HepG2 (cell line): ENCODE measurements around the gene SLC4A2. TPM values are rescaled to one million over a fixed set of nuclear protein-coding genes. Genes with fewer than 3 reads are reported as not detected.

Experiments used
- ATAC-seq: fragments of 200-7000 bp; cut with Tn5 transposase; 3 replicates; pipeline ENCODE4 v1.9.1; 2020; ENCODE audit warnings: mild to moderate bottlenecking, moderate library complexity
- BruUV-seq: library from RNA; stranded (reverse); fragments of 400-500 nt; replicated peaks from 2 replicates; lab custom pipeline; 2021; lab: Mats Ljungman, UMichigan
- CTCF ChIA-PET: fragments of 300-600 bp; formaldehyde crosslinking; extraction: SDS; loops from one replicate; lab custom pipeline; 2021; ENCODE audit warnings: low total read pairs, inconsistent platforms, low intra/inter-chr PET ratio; lab: Yijun Ruan, JAX
- POLR2A ChIA-PET: fragments of 350-600 bp; sonication (Branson Sonifier 250); formaldehyde crosslinking; loops from one replicate; lab custom pipeline; 2020; ENCODE audit warnings: antibody characterized with exemption, inconsistent platforms; lab: Yijun Ruan, JAX
- DNase-seq: peaks from one replicate; pipeline ENCODE4 v3.0.0-alpha.2; 2015; ENCODE audit warnings: low spot score
- FAIRE-seq: peaks from 3 replicates; lab custom pipeline; 2011; peaks lifted over from hg19 to GRCh38; lab: Jason Lieb, UNC
- H2AFZ ChIP-seq: one replicate; pipeline ENCODE4 v1.6.1; 2011; ENCODE audit warnings: low read length, inconsistent platforms
- H3K27ac ChIP-seq: fragments of 300-600 bp; 3 replicates; pipeline ENCODE4 v1.8.0; 2011; ENCODE audit warnings: mixed run types, mild to moderate bottlenecking, mixed read lengths, low read length, inconsistent platforms; ENCODE audit not compliant: insufficient read depth; ENCODE audit errors: extremely low read length
- H3K27me3 ChIP-seq, 2 experiments: fragments of 200-600 bp in 1 of 2; 2 replicates in 1 of 2; 3 replicates in 1 of 2; pipeline versions ENCODE4 v1.6.0 to v1.8.0; 2011; ENCODE audit warnings: low read length in 2 of 2, mild to moderate bottlenecking in 2 of 2, moderate library complexity in 2 of 2, inconsistent platforms in 1 of 2; ENCODE audit not compliant: insufficient read depth in 2 of 2, control insufficient read depth in 1 of 2
- H3K36me3 ChIP-seq, 2 experiments: fragments of 200-600 bp in 1 of 2; replicated peaks in 1 of 2; 2 replicates in 1 of 2; 3 replicates in 1 of 2; pipeline versions ENCODE4 v1.5.1 to v1.8.0; 2011; ENCODE audit warnings: low read length in 2 of 2, inconsistent platforms in 1 of 2; ENCODE audit not compliant: insufficient read depth in 2 of 2, control insufficient read depth in 1 of 2
- H3K4me1 ChIP-seq: 2 replicates; pipeline ENCODE4 v1.5.1; 2012; ENCODE audit warnings: low read length, inconsistent platforms; ENCODE audit not compliant: insufficient read depth
- H3K4me2 ChIP-seq: 2 replicates; pipeline ENCODE4 v1.6.0; 2011; ENCODE audit warnings: low read depth, low read length, inconsistent platforms
- H3K4me3 ChIP-seq, 3 experiments: fragments of 200-600 bp in 1 of 3; sonication (generic), shearing (Covaris generic) in 1 of 3; replicated peaks in 1 of 3; 2 replicates each; pipeline ENCODE4 v1.5.1; 2011 to 2016; ENCODE audit warnings: low read length in 3 of 3, inconsistent platforms in 2 of 3, low read depth in 2 of 3, mild to moderate bottlenecking in 2 of 3, control low read depth in 1 of 3, mixed read lengths in 1 of 3; ENCODE audit not compliant: insufficient read depth in 1 of 3
- H3K79me2 ChIP-seq: one replicate; pipeline ENCODE4 v1.6.1; 2011; ENCODE audit warnings: low read length, inconsistent platforms; ENCODE audit not compliant: insufficient read depth
- H3K9ac ChIP-seq: 2 replicates; pipeline ENCODE4 v1.6.0; 2011; ENCODE audit warnings: mild to moderate bottlenecking, low read depth, low read length, inconsistent platforms; ENCODE audit not compliant: insufficient read depth
- H3K9me3 ChIP-seq: 2 replicates; pipeline ENCODE4 v1.5.1; 2012; ENCODE audit warnings: mild to moderate bottlenecking, low read length
- H4K20me1 ChIP-seq: 2 replicates; pipeline ENCODE4 v1.6.0; 2011; ENCODE audit warnings: inconsistent platforms, mild to moderate bottlenecking, low read length, moderate library complexity; ENCODE audit not compliant: insufficient read depth
- EED ChIP-seq: sonication (generic); formaldehyde crosslinking; IDR thresholded peaks from 2 replicates; pipeline ENCODE4 v1.5.0; 2020; ENCODE audit warnings: mild to moderate bottlenecking, missing genetic modification reagents
- GATAD1 ChIP-seq: IDR thresholded peaks from 2 replicates; pipeline ENCODE4 v1.6.1; 2016; ENCODE audit warnings: missing genetic modification reagents, missing compliant biosample characterization
- PPARG ChIP-seq: conservative IDR thresholded peaks from 2 replicates; pipeline ENCODE4 v1.6.1; 2016; ENCODE audit warnings: missing biosample characterization, missing genetic modification reagents
- SAP130 ChIP-seq: IDR thresholded peaks from 2 replicates; pipeline ENCODE4 v1.6.1; 2016; ENCODE audit warnings: low read depth
- TARDBP ChIP-seq: sonication (generic); formaldehyde crosslinking; IDR thresholded peaks from 2 replicates; pipeline ENCODE4 v1.8.0; 2022; ENCODE audit warnings: mild to moderate bottlenecking, missing genetic modification reagents
- UBTF ChIP-seq: sonication (generic); formaldehyde crosslinking; IDR thresholded peaks from 2 replicates; pipeline ENCODE4 v1.4.0; 2020; ENCODE audit warnings: mild to moderate bottlenecking, missing genetic modification reagents
- ZBTB43 ChIP-seq: sonication (generic); formaldehyde crosslinking; conservative IDR thresholded peaks from 2 replicates; pipeline ENCODE4 v1.4.0; 2020; ENCODE audit warnings: missing genetic modification reagents
- ZFX ChIP-seq: sonication (generic); formaldehyde crosslinking; IDR thresholded peaks from 2 replicates; pipeline ENCODE4 v1.4.0; 2020; ENCODE audit warnings: mild to moderate bottlenecking, low read depth, missing genetic modification reagents, moderate library complexity
- ZMAT5 ChIP-seq: sonication (generic); formaldehyde crosslinking; IDR thresholded peaks from 2 replicates; pipeline ENCODE4 v1.5.0; 2020; ENCODE audit warnings: mild to moderate bottlenecking, low read depth, missing genetic modification reagents, borderline replicate concordance
- ZNF12 ChIP-seq: sonication (generic); formaldehyde crosslinking; IDR thresholded peaks from 2 replicates; pipeline ENCODE4 v1.5.0; 2020; ENCODE audit warnings: missing genetic modification reagents
- ZNF674 ChIP-seq: sonication (generic); formaldehyde crosslinking; IDR thresholded peaks from 2 replicates; pipeline ENCODE4 v1.5.0; 2020; ENCODE audit warnings: low read depth, mild to moderate bottlenecking, missing genetic modification reagents
- ZNF740 ChIP-seq: sonication (generic); formaldehyde crosslinking; IDR thresholded peaks from 2 replicates; pipeline ENCODE4 v1.4.0; 2020; ENCODE audit warnings: missing genetic modification reagents
- ZNF776 ChIP-seq: sonication (generic); formaldehyde crosslinking; IDR thresholded peaks from 2 replicates; pipeline ENCODE4 v1.4.0; 2020; ENCODE audit warnings: mild to moderate bottlenecking, missing genetic modification reagents
- WGBS: methylation state at CpG from one replicate; pipeline ENCODE4 v1.1.6; 2017; ENCODE audit warnings: low lambda C conversion rate; 5-methylcytosine and 5-hydroxymethylcytosine counted together
- in situ Hi-C: cut with HindIII; loops from 2 replicates; pipeline ENCODE4 v1.10.0; 2017; ENCODE audit warnings: low pct_unique_long_range_greater_than_20kb; ENCODE audit not compliant: extremely low pct_ligation_motif_present
- intact Hi-C: fragments of 100-400 bp; cut with micrococcal nuclease; formaldehyde crosslinking; loops from one replicate; pipeline ENCODE4 v1.10.0; 2022; ENCODE audit not compliant: unreplicated experiment
- polyA plus RNA-seq, 8 experiments: library from polyadenylated mRNA; depleted of rRNA in 3 of 8; stranded (reverse) in 7 of 8; unstranded in 1 of 8; fragments of >200 nt; fragmentation: Illumina TruSeq in 4 of 8; extraction: Trizol in 4 of 8; gene quantifications; 2 replicates each; pipeline versions ENCODE4 v1.2.1 to v1.2.3, GENCODE V29; 2011 to 2016; ENCODE audit warnings: low read depth in 4 of 8, missing spikeins in 1 of 8, mixed read lengths in 1 of 8; ENCODE audit not compliant: insufficient read depth in 1 of 8
- total RNA-seq, 5 experiments: library from RNA; depleted of rRNA; stranded (reverse); fragments of >200 nt; fragmentation: Illumina TruSeq; extraction: Trizol; gene quantifications; 2 replicates each; pipeline ENCODE4 v1.2.3, GENCODE V29; 2016; ENCODE audit warnings: low read depth in 1 of 5
- TF ChIP-seq, protein P1 (sequence below): sonication (generic); formaldehyde crosslinking; IDR thresholded peaks from 2 replicates; pipeline ENCODE4 v1.5.1; 2020; ENCODE audit warnings: missing genetic modification reagents, mild to moderate bottlenecking, borderline replicate concordance
- TF ChIP-seq, protein P2 (sequence below): sonication (generic); IDR thresholded peaks from 2 replicates; pipeline ENCODE4 v1.6.1; 2016; ENCODE audit warnings: low read depth, borderline replicate concordance

The SLC4A2 gene
- total and polyA plus RNA-seq, 2 of the 13 experiments (the other 11 are each of a cell fraction or from before 2014, with no cell fraction given) = 51.9 to 73.4 TPM

DNA sequence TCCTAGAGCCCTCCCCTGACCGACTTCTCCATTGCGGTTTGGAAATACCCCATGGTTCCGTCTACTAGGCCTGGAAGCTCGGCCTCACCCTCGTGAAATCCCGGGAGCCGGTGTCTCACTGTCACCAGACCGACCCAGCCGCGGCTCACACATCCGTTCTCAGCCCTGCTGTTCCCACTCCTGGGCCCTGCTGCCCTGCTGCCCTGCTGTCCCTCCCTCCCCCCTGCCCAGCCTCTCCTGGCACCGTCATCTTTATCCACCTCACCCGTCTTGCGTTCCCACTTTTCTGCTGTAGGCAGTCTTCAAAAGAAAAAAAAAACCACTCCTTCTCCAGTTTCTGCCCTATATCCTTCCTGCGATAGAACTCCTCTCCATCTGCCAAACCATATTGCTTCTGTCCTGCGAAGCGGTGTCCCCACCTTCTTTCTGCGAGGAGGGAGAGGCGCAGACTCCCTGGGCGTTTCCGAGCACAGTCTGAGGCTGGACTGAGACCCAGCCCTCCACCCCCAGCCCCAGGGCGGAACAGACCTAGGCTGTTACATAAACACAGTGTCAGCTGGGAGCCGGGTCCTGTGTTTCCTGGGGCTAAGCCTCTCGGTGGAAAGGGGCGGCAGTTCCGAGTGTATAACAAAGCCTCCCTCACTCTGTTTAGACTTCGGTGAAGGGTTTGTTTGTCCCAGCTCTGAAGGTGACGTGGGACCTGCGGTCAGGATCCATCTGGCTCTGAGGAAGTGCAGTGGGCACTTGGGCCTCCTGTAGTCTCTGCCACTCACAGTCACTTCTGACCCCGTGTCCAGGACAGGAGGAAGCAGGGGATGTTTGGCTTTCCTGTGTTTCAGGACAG is 29.7 kb downstream of the SLC4A2 start:
- BruUV-seq = no TSS peak
- H3K4me3 ChIP-seq = peak overlapping the region; percentile 93 to 98 (median 95); a peak in 5 of 6 replicates
- peaks cover 8 to 28% of the 10 kb centered on the region in 2 experiments; a peak in 4 of 5 replicates for H3K36me3 ChIP-seq
- WGBS = 55% methylated on average over 23 of the region's 30 CpGs
- POLR2A ChIA-PET = interaction anchor here (1.0 to 6.7 kb wide), 4 partner anchors 8 to 61 kb away, joined by 3 to 82 read pairs (median 6); partner anchors contain the start of genes ABCB8 and FASTK
- H3K9me3 ChIP-seq = no peaks in the 10 kb centered on the region
- H3K4me1 ChIP-seq = peaks cover 60% of the 10 kb centered on the region
- H3K79me2 ChIP-seq = peaks cover 72% of the 10 kb centered on the region
- in situ Hi-C loops = no loop called here
- peaks cover 54% of the 10 kb centered on the region for H4K20me1 ChIP-seq
- peak overlapping the region; percentile 88 for H3K9ac ChIP-seq
- CTCF ChIA-PET = no interaction called here
- ATAC-seq = peak; percentile 47
- H2AFZ ChIP-seq = no peak overlapping the region
- H3K27ac ChIP-seq = peak overlapping the region; percentile 70
- peak; percentile 39 for FAIRE-seq
- peak overlapping the region; percentile 97 for H3K4me2 ChIP-seq
- no peaks in the 10 kb centered on the region for H3K27me3 ChIP-seq
- peak; percentile 73 for DNase-seq
- intact Hi-C loops = loop anchor here (10.0 kb wide), 1 partner anchor 156 kb away; the partner anchor contains the start of gene SMARCD3
- TF ChIP-seq ZNF674 (CRISPR knock-in tag) (no peak), UBTF (peak; percentile 43), TARDBP (CRISPR knock-in tag) (no peak), EED (CRISPR knock-in tag) (no peak), ZNF12 (CRISPR knock-in tag) (peak; percentile 47; the same call in 1 of the 2 replicates), GATAD1 (CRISPR knock-in tag) (0 out of 2 replicates have a peak, but pooled peaks have one; percentile 19), ZNF740 (CRISPR knock-in tag) (no peak), PPARG (CRISPR knock-in tag) (0 out of 2 replicates have a peak, but pooled peaks have one; percentile 27), SAP130 (CRISPR knock-in tag) (peak; percentile 90), ZMAT5 (CRISPR knock-in tag) (no peak), ZFX (CRISPR knock-in tag) (peak; percentile 22; the same call in 1 of the 2 replicates), ZBTB43 (no peak), ZNF776 (no peak)
- TF ChIP-seq, protein P1, sequence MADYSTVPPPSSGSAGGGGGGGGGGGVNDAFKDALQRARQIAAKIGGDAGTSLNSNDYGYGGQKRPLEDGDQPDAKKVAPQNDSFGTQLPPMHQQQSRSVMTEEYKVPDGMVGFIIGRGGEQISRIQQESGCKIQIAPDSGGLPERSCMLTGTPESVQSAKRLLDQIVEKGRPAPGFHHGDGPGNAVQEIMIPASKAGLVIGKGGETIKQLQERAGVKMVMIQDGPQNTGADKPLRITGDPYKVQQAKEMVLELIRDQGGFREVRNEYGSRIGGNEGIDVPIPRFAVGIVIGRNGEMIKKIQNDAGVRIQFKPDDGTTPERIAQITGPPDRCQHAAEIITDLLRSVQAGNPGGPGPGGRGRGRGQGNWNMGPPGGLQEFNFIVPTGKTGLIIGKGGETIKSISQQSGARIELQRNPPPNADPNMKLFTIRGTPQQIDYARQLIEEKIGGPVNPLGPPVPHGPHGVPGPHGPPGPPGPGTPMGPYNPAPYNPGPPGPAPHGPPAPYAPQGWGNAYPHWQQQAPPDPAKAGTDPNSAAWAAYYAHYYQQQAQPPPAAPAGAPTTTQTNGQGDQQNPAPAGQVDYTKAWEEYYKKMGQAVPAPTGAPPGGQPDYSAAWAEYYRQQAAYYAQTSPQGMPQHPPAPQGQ (CRISPR knock-in tag) = no peak
- TF ChIP-seq, protein P2, sequence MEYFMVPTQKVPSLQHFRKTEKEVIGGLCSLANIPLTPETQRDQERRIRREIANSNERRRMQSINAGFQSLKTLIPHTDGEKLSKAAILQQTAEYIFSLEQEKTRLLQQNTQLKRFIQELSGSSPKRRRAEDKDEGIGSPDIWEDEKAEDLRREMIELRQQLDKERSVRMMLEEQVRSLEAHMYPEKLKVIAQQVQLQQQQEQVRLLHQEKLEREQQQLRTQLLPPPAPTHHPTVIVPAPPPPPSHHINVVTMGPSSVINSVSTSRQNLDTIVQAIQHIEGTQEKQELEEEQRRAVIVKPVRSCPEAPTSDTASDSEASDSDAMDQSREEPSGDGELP = peak; percentile 98
